ENCODE results near the gene IRGQ.

Gene IRGQ

DNA sequence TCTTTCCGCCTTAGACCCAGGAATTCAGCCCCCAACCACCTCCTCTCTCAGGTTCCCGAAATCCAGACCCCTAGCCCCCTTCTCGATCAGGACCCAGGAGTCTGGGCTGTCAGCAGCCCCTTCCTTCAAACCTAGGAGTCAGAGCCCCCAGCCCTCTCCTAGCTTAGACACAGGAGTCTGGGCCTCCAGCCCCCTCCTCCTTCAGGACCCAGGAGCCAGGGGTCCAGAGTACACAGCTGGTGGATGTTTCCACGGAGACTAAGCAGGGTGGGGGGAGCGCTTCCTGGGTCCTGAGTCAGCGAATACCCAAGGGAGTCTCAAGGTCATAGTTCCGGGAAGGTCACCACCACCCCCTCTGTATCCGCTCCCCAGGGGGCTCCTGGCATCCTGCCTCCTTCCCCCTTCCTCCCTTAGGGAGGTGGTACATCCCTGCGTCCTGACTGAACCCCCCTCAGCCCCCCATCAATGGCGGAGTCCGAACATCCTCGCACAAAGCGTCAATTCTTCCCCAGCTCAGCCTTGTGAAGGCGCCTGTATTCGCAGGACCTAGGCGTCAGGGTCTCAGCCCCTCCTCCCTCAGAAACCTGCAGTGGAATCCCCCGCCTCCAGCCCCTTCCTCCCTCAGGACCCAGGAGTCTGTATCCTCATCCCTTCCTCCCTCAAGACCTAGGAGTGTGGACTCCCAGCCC lies 39.1 kb upstream of the IRGQ start:
- no peaks in the 10 kb centered on the region for H3K27me3 ChIP-seq (ENCODE audit: insufficient read depth, low read depth, severe bottlenecking)
- no peak for DNase-seq
- no peaks in the 10 kb centered on the region for H3K9me3 ChIP-seq (ENCODE audit: severe bottlenecking)
- no peak overlapping the region for H3K4me3 ChIP-seq (ENCODE audit: low read depth, low read length)
- no peaks in the 10 kb centered on the region for H3K36me3 ChIP-seq
- TF ChIP-seq, protein P1, sequence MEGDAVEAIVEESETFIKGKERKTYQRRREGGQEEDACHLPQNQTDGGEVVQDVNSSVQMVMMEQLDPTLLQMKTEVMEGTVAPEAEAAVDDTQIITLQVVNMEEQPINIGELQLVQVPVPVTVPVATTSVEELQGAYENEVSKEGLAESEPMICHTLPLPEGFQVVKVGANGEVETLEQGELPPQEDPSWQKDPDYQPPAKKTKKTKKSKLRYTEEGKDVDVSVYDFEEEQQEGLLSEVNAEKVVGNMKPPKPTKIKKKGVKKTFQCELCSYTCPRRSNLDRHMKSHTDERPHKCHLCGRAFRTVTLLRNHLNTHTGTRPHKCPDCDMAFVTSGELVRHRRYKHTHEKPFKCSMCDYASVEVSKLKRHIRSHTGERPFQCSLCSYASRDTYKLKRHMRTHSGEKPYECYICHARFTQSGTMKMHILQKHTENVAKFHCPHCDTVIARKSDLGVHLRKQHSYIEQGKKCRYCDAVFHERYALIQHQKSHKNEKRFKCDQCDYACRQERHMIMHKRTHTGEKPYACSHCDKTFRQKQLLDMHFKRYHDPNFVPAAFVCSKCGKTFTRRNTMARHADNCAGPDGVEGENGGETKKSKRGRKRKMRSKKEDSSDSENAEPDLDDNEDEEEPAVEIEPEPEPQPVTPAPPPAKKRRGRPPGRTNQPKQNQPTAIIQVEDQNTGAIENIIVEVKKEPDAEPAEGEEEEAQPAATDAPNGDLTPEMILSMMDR (IDR thresholded peaks at IDR 0.05; ENCODE audit: low read depth, low read length): no peak
- H3K27ac ChIP-seq: no peak overlapping the region

- Histone ChIP-seq H3K4me3 (ENCODE audit: low read depth, low read length) (no peak overlapping the region), H3K27me3 (ENCODE audit: insufficient read depth, low read depth, severe bottlenecking) (no peaks in the 10 kb centered on the region), H3K27ac (no peak overlapping the region), H3K36me3 (no peaks in the 10 kb centered on the region), H3K9me3 (ENCODE audit: severe bottlenecking) (no peaks in the 10 kb centered on the region)
- no peak for DNase-seq
- TF ChIP-seq, protein P1 (IDR thresholded peaks at IDR 0.05; ENCODE audit: low read depth, low read length): no peak
Measured at GRCh38 chr19:43634506-43634871, 38.6 kb upstream of the IRGQ start.

GRCh38 chr19:43634068-43634467 lies 38.1 kb upstream of the IRGQ start:
- no peak for DNase-seq
- Histone ChIP-seq H3K27ac (no peak overlapping the region), H3K27me3 (ENCODE audit: insufficient read depth, low read depth, severe bottlenecking) (no peaks in the 10 kb centered on the region), H3K36me3 (no peaks in the 10 kb centered on the region), H3K4me3 (ENCODE audit: low read depth, low read length) (no peak overlapping the region), H3K9me3 (ENCODE audit: severe bottlenecking) (no peaks in the 10 kb centered on the region)
- TF ChIP-seq, protein P1 (IDR thresholded peaks at IDR 0.05; ENCODE audit: low read depth, low read length): no peak

GRCh38 chr19:43633520-43633919 lies 37.6 kb upstream of the IRGQ start:
- H3K9me3 ChIP-seq (ENCODE audit: severe bottlenecking): no peaks in the 10 kb centered on the region
- TF ChIP-seq, protein P1 (IDR thresholded peaks at IDR 0.05; ENCODE audit: low read depth, low read length): no peak
- no peak for DNase-seq
- no peaks in the 10 kb centered on the region for H3K27me3 ChIP-seq (ENCODE audit: insufficient read depth, low read depth, severe bottlenecking)
- no peak overlapping the region for H3K27ac ChIP-seq
- H3K4me3 ChIP-seq (ENCODE audit: low read depth, low read length): no peak overlapping the region
- H3K36me3 ChIP-seq: no peaks in the 10 kb centered on the region

- H3K36me3 ChIP-seq: no peaks in the 10 kb centered on the region; the same call in 1 of the 2 replicates
- no peaks in the 10 kb centered on the region for H3K27me3 ChIP-seq (ENCODE audit: insufficient read depth, low read depth, severe bottlenecking)
- TF ChIP-seq, protein P1 (IDR thresholded peaks at IDR 0.05; ENCODE audit: low read depth, low read length): no peak
- no peak overlapping the region for H3K4me3 ChIP-seq (ENCODE audit: low read depth, low read length)
- H3K27ac ChIP-seq: no peak overlapping the region
- DNase-seq: no peak
- H3K9me3 ChIP-seq (ENCODE audit: severe bottlenecking): no peaks in the 10 kb centered on the region
Measured at GRCh38 chr19:43631491-43631890, 35.6 kb upstream of the IRGQ start.
